Spinal cord (tissue), 10 donors: ENCODE data around the gene YIF1A. TPM values are rescaled to one million over a fixed set of nuclear protein-coding genes. Genes with fewer than 3 reads are reported as not detected.
"Not testable (repeated sequence)": the region's sequence is repeated elsewhere in the genome, so short reads cannot be mapped to it uniquely, and the experiment has no call there.

Experiments
- DNase-seq, 6 donors: peaks; one replicate each; pipeline versions ENCODE4 v3.0.0 to v3.0.0-alpha.2; 2013 to 2015; ENCODE audit warnings: low spot score in 6 of 6, low read depth in 4 of 6
- H3K27ac ChIP-seq: one replicate; pipeline ENCODE4 v1.5.1; 2013; ENCODE audit warnings: low read depth, low read length, control low read depth
- H3K27me3 ChIP-seq: one replicate; pipeline ENCODE4 v1.6.1; 2013; ENCODE audit warnings: low read length; ENCODE audit not compliant: control insufficient read depth, insufficient read depth
- H3K36me3 ChIP-seq: one replicate; pipeline ENCODE4 v1.6.1; 2013; ENCODE audit warnings: low read length; ENCODE audit not compliant: control insufficient read depth, insufficient read depth
- H3K4me1 ChIP-seq: one replicate; pipeline ENCODE4 v1.6.1; 2013; ENCODE audit warnings: low read length; ENCODE audit not compliant: control insufficient read depth, insufficient read depth
- H3K4me3 ChIP-seq: one replicate; pipeline ENCODE4 v1.5.1; 2013; ENCODE audit warnings: low read depth, low read length, control low read depth
- H3K9me3 ChIP-seq: one replicate; pipeline ENCODE4 v1.6.1; 2013; ENCODE audit warnings: low read length; ENCODE audit not compliant: control insufficient read depth, insufficient read depth
- WGBS: methylation state at CpG from one replicate; pipeline ENCODE4 v1.1.5; 2013; ENCODE audit warnings: missing lambda C conversion rate; ENCODE audit not compliant: insufficient coverage; 5-methylcytosine and 5-hydroxymethylcytosine counted together
- polyA plus RNA-seq, 2 donors: library from polyadenylated mRNA; unstranded; fragments of 120-200 nt; gene quantifications; one replicate each; pipeline ENCODE4 v1.2.1, GENCODE V29; 2013; ENCODE audit not compliant: insufficient read length in 2 of 2
- total RNA-seq, 2 donors: library from RNA; depleted of rRNA in 1 of 2; stranded (reverse); fragments of 120-200 nt in 1 of 2; fragments of >200 nt in 1 of 2; gene quantifications; one replicate each; pipeline versions ENCODE4 v1.2.3 to v1.2.4, GENCODE V29; 2013 to 2014
- donor health status: healthy.

YIF1A gene
- total and polyA plus RNA-seq, 4 donors, result 43.7 to 87.7 (median 79.6) TPM

- Histone ChIP-seq H3K27me3 (no peaks in the 10 kb centered on the region), H3K9me3 (no peaks in the 10 kb centered on the region), H3K4me1 (peaks cover 38% of the 10 kb centered on the region), H3K36me3 (peaks cover 4% of the 10 kb centered on the region), H3K4me3 (peak overlapping the region; percentile 75), H3K27ac (peak overlapping the region; percentile 97)
- DNase-seq, result peak in 5 of 6 donors; percentile 53 to 96 (median 78)
- WGBS, result under 1% methylated on average over 44 of the region's 44 CpGs
Observed at GRCh38 chr11:66311965-66312548, 23.1 kb upstream of the YIF1A start.

- Histone ChIP-seq H3K4me3 (peak overlapping the region; percentile 75), H3K4me1 (peaks cover 35% of the 10 kb centered on the region), H3K9me3 (no peaks in the 10 kb centered on the region), H3K36me3 (peaks cover 4% of the 10 kb centered on the region), H3K27ac (peak overlapping the region; percentile 97), H3K27me3 (no peaks in the 10 kb centered on the region)
- DNase-seq, result no peak
- WGBS, result 26% methylated on average over 15 of the region's 26 CpGs
Observed at GRCh38 chr11:66311470-66311964, 22.6 kb upstream of the YIF1A start.

- not testable (repeated sequence) for DNase-seq, H3K27ac ChIP-seq, H3K4me3 ChIP-seq, H3K36me3 ChIP-seq, H3K9me3 ChIP-seq, H3K27me3 ChIP-seq
- 96% methylated on average over 9 of the region's 18 CpGs for WGBS
- H3K4me1 ChIP-seq, result peaks cover 30% of the 10 kb centered on the region
Observed at GRCh38 chr11:66310803-66311440, 22.0 kb upstream of the YIF1A start.

GRCh38 chr11:66310324-66310723, 21.4 kb upstream of the YIF1A start:
- Histone ChIP-seq H3K27ac (no peak overlapping the region), H3K4me1 (peaks cover 27% of the 10 kb centered on the region), H3K4me3 (no peak overlapping the region), H3K36me3 (no peaks in the 10 kb centered on the region), H3K27me3 (no peaks in the 10 kb centered on the region), H3K9me3 (no peaks in the 10 kb centered on the region)
- 97% methylated on average over 8 of the region's 8 CpGs for WGBS
- no peak for DNase-seq

- Histone ChIP-seq H3K27me3 (no peaks in the 10 kb centered on the region), H3K27ac (no peak overlapping the region), H3K9me3 (no peaks in the 10 kb centered on the region), H3K4me3 (no peak overlapping the region), H3K36me3 (no peaks in the 10 kb centered on the region), H3K4me1 (peaks cover 27% of the 10 kb centered on the region)
- WGBS, result 38% methylated on average over 3 of the region's 3 CpGs
- peak in 1 of 6 donors; percentile 66 for DNase-seq
Observed at GRCh38 chr11:66309475-66309874, 20.5 kb upstream of the YIF1A start.

- no peaks in the 10 kb centered on the region for H3K4me1 ChIP-seq
- H3K27me3 ChIP-seq, result no peaks in the 10 kb centered on the region
- no peak for DNase-seq
- no peak overlapping the region for H3K27ac ChIP-seq
- no peaks in the 10 kb centered on the region for H3K9me3 ChIP-seq
- 86% methylated on average over 9 of the region's 12 CpGs for WGBS
- H3K4me3 ChIP-seq, result no peak overlapping the region
- H3K36me3 ChIP-seq, result no peaks in the 10 kb centered on the region
Observed at GRCh38 chr11:66302656-66303055, 13.7 kb upstream of the YIF1A start.

GRCh38 chr11:66299186-66299585, 10.2 kb upstream of the YIF1A start:
- no peak overlapping the region for H3K27ac ChIP-seq
- 78% methylated on average over 1 of the region's 3 CpGs for WGBS

GRCh38 chr11:66297610-66298009, 8.7 kb upstream of the YIF1A start:
- Histone ChIP-seq H3K27me3 (peaks cover 7% of the 10 kb centered on the region), H3K9me3 (no peaks in the 10 kb centered on the region), H3K36me3 (peaks cover 31% of the 10 kb centered on the region), H3K27ac (no peak overlapping the region), H3K4me3 (no peak overlapping the region), H3K4me1 (peaks cover 9% of the 10 kb centered on the region)
- DNase-seq, result no peak
- 26% methylated on average over 6 of the region's 8 CpGs for WGBS

More at GRCh38 chr11:66299186-66299585, 10.2 kb upstream of the YIF1A start:
- Histone ChIP-seq H3K27me3 (no peaks in the 10 kb centered on the region), H3K36me3 (peaks cover 26% of the 10 kb centered on the region), H3K4me1 (no peaks in the 10 kb centered on the region), H3K9me3 (no peaks in the 10 kb centered on the region), H3K4me3 (no peak overlapping the region)
- DNase-seq, result no peak

- WGBS, result 78% methylated on average over 114 of the region's 123 CpGs
- H3K9me3 ChIP-seq, result no peaks in the 10 kb centered on the region
- peaks cover 31% of the 10 kb centered on the region for H3K36me3 ChIP-seq
- H3K27me3 ChIP-seq, result peaks cover 13% of the 10 kb centered on the region
- no peak overlapping the region for H3K27ac ChIP-seq
- no peak for DNase-seq
- H3K4me3 ChIP-seq, result no peak overlapping the region
- peaks cover 27% of the 10 kb centered on the region for H3K4me1 ChIP-seq
Observed at GRCh38 chr11:66294626-66295620, 6.0 kb upstream of the YIF1A start.
